HG03025 (cell line): ENCODE measurements around the gene CTNND2.

Source experiments
- ATAC-seq: cut with Tn5 transposase; IDR thresholded peaks from one replicate; pipeline ENCODE4 v1.9.1; 2021; ENCODE audit warnings: mild to moderate bottlenecking, moderate library complexity; ENCODE audit not compliant: unreplicated experiment, low FRiP score

CTNND2 gene

GRCh38 chr5:11152368-11152767 lies 751.9 kb downstream of the CTNND2 start:
- ATAC-seq, result no peak

GRCh38 chr5:11150976-11151375 lies 753.3 kb downstream of the CTNND2 start:
- no peak for ATAC-seq

DNA sequence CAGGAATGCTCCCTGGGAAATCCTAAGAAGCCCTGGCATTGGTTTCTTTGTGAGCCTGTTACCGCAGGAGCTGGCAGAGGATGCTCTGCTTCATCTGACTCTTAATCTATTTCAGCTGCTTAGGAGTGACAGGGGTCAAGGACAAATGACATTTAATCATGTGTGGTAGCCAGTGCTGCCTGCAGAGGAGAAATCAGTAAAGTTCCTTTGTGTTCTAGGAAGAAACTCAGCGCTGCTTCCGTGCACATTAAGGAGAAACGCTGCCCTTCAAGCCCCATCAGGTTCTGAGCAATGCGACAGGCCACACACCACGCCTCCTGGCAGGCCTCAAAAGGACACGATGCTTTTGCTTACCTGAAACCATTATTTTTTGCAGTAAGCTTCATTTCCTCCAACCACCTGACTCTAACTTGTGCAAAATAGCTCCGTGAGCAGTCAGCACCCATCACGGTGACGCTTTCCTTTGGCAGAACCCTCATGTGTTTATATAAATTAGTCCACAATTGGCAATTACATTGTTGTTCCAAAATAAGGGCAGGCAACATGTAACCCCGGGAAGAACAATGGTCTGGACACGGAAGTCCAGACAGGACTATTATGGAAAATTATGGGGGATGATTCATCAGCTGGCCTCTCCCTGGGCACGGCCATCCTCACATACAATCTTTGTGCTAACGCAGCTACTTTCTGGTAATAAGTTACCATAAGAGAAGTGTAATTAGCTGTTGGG lies 755.3 kb downstream of the CTNND2 start:
- no peak for ATAC-seq

DNA sequence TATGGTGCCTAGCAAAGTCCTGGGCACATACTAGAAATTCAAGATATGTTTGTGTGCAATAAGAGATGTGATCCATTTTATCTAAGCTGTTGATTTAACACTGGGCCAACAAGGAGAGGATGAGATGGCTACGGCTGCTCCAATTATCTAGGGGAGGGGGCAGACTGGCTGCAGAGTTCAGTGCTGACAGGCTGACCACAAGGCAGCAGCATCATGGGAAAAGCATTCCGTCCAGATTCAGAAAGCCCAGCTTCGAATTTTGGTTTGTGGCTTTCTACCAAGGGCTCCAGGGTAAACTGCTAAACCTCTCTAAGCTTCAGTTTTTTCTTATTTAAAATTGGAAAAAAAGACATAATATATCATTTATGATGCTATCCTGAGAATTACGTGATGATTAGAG lies 758.1 kb downstream of the CTNND2 start:
- no peak for ATAC-seq

GRCh38 chr5:11143456-11144267 lies 760.6 kb downstream of the CTNND2 start:
- ATAC-seq, result no peak

DNA sequence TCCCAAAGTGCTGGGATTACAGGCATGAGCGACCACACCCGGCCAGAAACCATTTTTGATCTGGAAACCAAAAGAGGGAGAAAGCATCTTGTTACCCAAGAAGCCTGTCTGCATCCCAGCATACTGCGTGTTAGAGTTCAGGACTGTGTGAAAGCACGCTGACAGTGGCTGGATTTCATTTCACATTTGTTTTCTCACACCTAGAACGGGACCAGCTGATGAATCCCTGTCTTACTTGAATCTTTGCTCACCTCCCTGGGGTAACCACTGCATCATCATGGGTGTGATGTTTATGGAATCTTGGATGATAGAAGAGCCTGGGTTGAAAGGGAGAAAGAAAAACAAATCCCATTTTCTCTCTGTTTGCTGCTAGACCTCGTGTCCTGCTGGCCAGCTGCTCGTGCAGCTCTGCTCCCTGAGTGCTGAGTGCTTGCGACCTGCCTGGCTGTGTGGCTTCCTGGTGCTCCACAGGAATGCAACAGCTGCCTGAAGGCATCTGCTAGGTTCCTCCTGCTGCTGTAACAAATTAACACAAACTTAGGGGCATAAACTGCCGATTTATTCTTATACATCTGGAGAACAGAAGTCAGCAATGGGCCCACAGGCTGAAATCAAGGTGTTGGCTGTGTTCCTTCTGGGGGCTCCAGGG lies 764.9 kb downstream of the CTNND2 start:
- no peak for ATAC-seq

DNA sequence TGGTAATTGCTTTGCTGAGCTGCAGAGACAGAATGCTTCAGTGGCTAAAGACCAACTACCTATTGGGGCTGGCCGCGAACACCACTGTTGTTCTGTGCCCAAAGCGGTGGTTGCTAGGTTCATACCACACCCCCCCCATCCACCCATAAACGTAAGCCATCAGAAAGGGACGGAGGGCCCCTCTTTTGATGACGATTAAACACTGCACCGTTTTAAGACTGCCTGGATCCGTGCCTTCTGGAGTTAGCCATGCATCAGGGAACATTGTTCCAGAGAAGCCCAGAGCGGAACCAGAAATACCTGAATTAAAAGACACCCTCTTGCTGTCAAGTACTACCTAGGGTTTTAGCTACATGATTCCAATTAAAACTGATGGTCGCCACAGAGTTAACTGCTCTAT lies 774.1 kb downstream of the CTNND2 start:
- ATAC-seq, result no peak

DNA sequence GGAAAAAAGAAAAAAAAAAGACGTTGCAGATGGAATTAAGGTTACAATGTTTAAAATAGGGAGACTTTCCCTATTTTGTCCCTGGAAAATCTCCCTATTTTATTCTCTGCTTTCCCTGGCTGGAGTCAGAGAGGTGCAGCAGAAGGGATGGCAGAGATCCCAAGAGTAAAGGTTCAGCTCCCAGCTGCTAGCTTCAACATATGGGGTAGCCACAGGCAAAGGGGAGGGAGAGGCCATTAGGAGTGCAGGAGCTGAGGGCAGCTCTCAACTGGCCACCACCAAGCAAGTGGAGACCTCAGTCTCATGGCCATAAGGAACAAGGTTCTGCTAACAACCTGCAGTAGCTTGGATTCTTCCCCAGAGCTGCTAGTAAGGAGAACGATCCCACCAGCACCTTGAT lies 776.2 kb downstream of the CTNND2 start:
- no peak for ATAC-seq

DNA sequence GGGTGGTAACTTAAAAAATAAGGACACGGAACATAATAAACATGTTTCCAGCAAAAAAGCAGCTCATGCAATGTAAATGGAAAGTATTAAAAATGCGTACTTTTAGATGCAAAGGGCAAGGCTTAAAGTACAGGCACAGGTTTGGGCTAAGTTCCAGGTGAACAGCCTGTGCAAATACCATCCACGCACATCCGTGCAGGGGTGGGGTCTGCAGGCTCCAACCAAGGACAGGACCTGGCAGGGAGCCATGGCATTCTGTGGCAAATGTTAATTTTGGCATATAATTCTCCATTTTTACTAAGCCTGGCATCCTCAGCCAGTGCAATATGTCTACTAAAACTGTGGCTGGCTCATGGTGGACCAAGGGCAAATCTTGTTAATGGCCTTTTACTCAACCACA lies 777.4 kb downstream of the CTNND2 start:
- ATAC-seq, result no peak

GRCh38 chr5:11121885-11122284 lies 782.4 kb downstream of the CTNND2 start:
- no peak for ATAC-seq

DNA sequence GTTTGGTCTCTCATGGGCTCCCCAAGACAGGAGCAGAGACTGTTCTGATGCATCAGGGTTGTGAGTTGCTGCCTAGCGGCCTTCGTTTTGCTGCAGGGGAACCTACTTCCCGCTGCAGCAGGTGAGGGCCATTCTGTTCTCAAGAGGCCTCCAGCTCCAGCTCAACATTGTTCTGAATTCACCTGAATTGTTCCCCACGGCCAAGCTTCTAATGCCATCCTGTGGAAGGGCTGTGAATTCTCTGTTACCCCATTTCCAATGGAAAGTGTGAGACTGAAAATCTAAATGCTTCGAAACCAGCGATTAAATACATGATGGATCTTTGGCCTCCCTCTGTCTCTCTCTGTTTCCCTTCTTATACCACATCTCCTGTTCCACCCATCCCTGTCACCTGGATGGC lies 794.1 kb downstream of the CTNND2 start:
- ATAC-seq, result no peak

GRCh38 chr5:11105696-11106095 lies 798.5 kb downstream of the CTNND2 start:
- no peak for ATAC-seq

DNA sequence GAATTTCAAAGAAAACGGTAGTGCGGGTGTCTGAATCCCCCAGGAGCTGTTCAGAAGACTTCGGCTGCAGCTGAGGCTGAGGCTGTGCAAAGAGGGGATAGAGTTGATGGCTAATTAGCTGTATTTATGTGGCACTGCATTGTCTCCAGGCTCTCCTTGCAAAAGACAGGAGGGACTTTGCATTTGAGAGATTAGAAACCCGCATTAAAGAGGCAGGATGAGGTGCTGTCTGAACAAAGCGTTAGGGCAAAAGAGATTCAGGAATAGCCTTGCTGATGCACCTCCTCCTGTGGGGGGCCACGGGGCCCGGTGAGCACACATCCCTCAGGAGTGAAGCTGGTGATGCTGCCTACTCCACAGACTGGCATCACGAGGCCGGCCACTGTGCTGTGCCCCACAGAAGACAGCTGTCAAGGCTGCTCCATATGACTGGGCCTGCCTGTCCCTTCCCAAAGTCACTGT lies 799.6 kb downstream of the CTNND2 start:
- no peak for ATAC-seq

DNA sequence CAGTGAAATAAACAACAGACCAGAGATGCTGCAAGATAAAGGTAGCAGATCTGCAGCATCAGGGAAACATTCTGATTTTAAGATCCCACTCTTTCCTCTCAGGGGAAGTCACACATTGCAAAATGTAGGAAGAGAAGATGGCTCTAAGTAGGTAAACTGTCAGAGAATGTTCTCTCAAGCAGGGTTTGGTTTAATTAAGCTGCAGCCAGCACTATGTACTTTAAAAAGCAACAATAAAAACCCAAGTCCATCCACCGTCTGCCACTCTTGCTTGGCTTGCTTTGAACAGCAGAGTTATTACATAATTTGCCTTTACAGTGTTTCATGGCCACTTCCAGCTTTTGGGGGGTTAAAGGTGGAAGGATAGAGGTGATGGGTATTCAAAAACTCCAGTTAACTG lies 800.0 kb downstream of the CTNND2 start:
- no peak for ATAC-seq

DNA sequence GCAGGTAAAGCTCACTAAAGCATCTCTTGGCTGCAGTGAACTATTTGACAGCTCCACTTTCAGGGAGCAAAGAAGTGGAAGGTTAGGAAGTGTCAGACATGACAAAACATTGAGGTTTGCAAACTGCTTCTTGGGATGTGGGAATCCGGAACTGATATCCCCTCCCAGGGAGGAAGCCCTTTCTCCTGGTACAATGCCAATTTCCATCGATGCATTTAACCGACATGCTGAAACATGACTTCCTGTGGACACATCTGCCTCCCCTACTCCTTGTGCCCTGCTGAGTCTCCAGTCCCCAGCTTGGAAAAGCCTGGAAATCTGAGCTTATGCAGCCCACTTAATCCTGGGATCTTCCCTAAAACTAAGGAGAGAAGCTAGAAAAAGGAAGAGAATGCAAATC lies 820.1 kb downstream of the CTNND2 start:
- ATAC-seq, result no peak

DNA sequence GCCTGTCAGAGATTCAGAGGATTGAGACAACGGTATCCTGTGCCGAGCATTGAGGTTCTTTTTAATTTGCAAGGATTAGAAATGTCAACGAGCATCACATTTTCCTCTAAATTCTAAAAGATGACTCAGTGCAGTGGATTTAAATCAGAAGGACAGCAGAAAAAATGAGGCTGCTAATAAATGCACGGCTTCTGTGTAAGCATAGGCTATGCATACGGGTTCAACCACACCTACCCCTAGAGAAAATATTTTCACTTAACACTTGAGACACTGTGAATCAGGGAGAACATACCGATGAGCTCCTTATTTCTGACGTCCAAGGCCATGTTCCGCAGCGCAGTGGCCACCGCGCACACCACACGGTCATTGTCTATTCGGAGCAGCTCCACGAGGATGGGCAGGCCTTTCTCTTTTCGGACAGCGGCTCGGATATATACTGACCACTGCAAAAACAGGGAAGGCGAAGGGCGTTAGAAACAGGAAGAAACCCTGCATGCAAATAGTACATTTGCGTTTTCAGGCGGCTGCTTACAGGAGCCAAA lies 821.8 kb downstream of the CTNND2 start:
- no peak for ATAC-seq

GRCh38 chr5:11076945-11077613 lies 827.2 kb downstream of the CTNND2 start:
- no peak for ATAC-seq

GRCh38 chr5:11075035-11075805 lies 829.0 kb downstream of the CTNND2 start:
- ATAC-seq, result no peak

GRCh38 chr5:11072568-11072967 lies 831.7 kb downstream of the CTNND2 start:
- no peak for ATAC-seq

DNA sequence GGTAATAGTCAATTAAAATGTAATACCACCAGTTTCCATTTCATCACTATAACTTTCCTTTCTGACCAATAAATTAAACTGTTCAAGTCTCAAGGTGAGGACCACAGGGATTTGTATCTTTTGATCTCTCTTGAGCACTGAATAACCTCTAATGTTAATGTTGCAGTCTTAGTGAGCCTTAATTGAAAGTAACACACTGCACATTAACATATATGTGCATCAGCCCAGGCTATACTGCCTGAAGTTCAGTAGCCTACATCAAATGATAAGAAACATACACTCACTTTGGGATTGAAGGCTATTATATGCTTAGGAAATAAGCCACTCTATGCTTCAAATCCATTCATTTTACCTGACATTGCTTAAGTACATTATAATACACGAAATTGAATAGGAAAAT lies 832.2 kb downstream of the CTNND2 start:
- ATAC-seq, result no peak
